GM10847 (cell line): ENCODE results near the gene ILDR2.

Experiments
- POLR2A ChIP-seq: IDR thresholded peaks from 2 replicates; pipeline ENCODE4 v1.6.1; 2011; ENCODE audit not compliant: insufficient read length; ENCODE audit errors: extremely low read depth

Gene ILDR2

DNA sequence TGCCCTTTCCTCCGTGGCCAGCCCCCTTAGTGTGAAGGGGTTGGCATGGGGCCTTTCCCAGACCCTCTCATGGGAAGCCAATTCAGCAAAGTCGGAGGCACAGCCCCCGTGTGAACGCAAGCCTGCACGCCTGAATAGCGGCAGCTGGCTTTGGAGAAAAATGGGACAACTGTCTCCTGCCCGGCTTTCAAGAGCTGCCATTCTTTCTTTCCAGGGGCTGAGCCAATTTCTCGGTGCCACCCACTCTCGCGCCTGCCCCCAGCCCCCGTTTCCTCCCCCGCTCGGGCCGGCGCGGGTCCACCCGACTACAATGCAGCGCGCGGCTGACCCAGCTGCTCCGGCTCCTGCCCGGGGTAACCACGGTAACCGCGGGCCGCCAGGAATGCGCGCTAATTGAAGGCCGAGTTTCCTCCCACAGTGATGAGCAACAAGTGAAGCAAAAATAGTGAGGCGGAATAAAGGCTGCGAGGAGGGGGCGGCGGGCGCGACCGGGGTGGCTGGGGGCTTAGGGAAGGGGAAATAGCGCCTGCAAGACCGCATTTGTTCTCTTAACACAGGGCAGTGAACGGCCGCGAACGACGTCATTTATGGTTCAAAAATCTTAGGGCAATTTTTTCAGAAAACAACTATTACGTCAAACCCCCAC is 27.8 kb downstream of the ILDR2 start:
- TF ChIP-seq POLR2A, result no peak

GRCh38 chr1:166944186-166944967 is 31.0 kb downstream of the ILDR2 start:
- TF ChIP-seq POLR2A, result no peak

- TF ChIP-seq POLR2A, result no peak
Observed at GRCh38 chr1:166939741-166940375, 35.5 kb downstream of the ILDR2 start.

GRCh38 chr1:166937962-166938361 is 37.4 kb downstream of the ILDR2 start:
- TF ChIP-seq POLR2A, result no peak

DNA sequence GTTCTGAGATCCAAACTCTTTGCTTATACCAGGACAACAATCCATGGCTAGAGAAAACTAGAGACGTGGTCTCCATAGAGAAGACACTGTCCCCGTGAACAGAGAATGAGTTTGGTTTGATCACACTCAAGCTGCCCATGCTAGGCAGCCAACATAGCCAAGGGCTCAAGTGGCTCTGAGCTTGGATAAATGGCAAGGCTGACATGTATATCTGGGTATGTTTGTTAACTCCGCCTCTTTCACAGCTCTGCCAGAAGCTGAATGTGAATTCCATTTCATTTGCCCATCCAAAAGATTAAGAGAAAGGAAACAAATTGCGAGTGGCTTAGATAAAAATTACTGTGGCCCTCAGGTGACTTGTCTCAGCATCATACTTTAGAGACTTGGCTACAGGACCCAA is 38.0 kb downstream of the ILDR2 start:
- no peak for TF ChIP-seq POLR2A

GRCh38 chr1:166933633-166934032 is 41.7 kb downstream of the ILDR2 start:
- TF ChIP-seq POLR2A, result no peak

GRCh38 chr1:166933140-166933539 is 42.2 kb downstream of the ILDR2 start:
- no peak for TF ChIP-seq POLR2A

DNA sequence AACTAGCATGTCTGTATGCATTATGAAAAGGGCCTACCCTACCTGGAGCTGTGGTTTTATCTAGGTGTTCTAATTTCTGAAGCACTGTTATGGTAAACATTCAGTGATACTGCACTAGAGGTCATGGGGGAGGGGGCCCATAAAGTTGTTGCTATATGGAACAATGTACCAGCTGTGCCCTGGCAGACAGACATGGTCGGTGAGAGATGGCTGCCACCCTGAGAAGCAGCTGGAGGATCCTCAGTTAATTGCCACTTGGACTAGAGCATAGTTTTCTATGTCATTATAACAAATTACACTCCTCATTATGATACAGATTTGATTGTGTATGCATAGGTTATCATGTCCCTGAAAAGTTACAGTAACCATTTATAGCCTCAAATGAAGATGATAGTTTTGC is 45.4 kb downstream of the ILDR2 start:
- no peak for TF ChIP-seq POLR2A

GRCh38 chr1:166927701-166928100 is 47.6 kb downstream of the ILDR2 start:
- no peak for TF ChIP-seq POLR2A

DNA sequence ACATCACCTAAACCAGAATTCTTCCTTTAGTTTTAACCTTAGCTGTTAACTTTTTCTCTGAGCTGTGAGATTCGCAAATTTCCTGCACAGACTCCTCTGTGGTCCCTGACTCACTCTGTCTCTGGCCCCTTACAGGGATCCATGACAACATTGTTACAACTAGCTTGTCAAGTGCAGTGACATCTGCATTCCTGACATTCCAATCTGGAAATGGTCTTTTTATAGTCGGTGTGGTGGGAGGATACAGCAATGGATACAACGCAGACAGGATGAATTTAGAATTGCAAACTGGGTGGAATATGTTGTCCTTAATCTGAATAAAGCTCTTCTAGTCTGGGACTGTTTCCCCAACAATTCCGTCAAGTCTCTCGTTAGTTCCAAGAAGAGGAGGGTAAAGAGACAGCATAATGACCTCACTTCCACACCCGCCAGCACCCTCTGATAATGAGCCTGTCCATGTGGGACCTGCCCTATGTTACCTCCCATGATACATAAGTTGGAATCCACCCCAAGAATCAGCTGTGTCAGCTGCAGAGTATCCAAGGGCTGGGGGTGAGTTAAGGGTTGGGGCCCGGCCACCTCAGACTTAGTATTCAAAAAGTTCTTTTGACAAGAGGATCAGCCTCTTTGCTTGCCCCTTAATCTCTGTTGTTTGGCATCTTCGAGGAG is 49.4 kb downstream of the ILDR2 start:
- no peak for TF ChIP-seq POLR2A

DNA sequence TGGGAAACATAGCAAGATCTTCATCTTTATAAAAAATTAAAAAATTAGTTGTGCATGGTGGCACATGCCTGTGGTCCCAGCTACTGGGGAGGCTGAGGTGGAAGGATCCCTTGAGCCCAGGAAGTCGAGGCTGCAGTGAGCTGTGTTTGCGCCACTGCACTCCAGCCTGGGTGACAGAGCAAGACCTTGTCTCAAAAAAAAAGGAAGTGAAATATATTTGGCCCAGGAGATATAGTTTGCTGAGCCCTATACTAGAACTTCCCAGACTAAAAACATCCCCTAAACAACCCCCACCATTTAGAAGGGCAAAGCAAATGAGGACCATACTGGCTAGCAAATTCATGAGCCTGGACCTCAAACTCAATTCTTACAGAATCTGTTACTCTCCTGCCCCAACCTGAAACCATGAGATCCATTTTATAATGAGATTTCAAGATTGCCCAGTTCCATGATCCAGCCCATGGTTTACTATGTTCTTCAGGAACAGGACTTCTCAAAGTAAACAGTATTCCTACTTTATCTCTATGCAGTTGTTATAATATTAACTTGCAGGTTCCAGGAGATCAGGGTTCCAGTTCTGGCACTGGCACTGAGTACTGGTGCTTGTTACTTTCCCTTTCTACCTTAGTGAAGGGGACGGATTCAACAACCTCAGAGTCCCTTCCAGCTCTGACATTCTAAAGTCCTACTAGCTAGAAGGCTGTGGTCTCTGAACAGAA is 50.4 kb downstream of the ILDR2 start:
- TF ChIP-seq POLR2A, result no peak

GRCh38 chr1:166920561-166921475 is 54.5 kb downstream of the ILDR2 start:
- TF ChIP-seq POLR2A, result no peak

DNA sequence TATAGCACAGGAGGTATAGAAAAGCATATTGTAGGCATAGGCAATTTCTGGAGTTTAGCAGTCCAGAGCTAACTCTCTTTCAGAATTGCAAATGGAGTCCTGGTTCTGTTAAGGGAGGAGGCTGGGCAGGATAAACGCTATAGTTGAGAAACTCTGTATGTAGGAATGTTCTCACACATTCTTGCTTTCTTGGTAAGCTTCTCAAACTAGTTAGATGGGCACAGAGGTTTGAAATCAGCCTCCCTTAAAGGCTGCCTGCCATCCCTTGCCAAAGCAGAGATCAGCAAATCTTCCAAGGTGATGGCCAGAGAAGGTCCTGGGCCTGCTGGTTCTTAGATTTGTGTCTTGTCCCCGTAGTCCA is 56.4 kb downstream of the ILDR2 start:
- no peak for TF ChIP-seq POLR2A
